H9 (cell line): ENCODE results near the gene HOXB6. TPM values are rescaled to one million over a fixed set of nuclear protein-coding genes. Genes with fewer than 3 reads are reported as not detected.
A peak's percentile ranks its signal among the peaks of the same experiment; 100 is the strongest.

Source experiments
- DNase-seq: peaks from one replicate; pipeline ENCODE4 v3.0.0-alpha.2; 2017
- H2AFZ ChIP-seq: one replicate; pipeline ENCODE4 v1.6.1; 2013; ENCODE audit warnings: mild to moderate bottlenecking, low read length, control low read depth, moderate library complexity
- H2AK5ac ChIP-seq: 2 replicates; pipeline ENCODE4 v1.6.1; 2013; ENCODE audit warnings: low read length, control low read depth, mixed read lengths; ENCODE audit not compliant: insufficient read length
- H2BK120ac ChIP-seq: one replicate; pipeline ENCODE4 v1.6.1; 2013; ENCODE audit warnings: low read depth, mild to moderate bottlenecking, low read length, control low read depth, inconsistent platforms; ENCODE audit not compliant: poor library complexity, severe bottlenecking
- H2BK12ac ChIP-seq: 2 replicates; pipeline ENCODE4 v1.6.1; 2013; ENCODE audit warnings: low read length, control low read depth, mixed read lengths, low read depth; ENCODE audit not compliant: insufficient read length
- H2BK15ac ChIP-seq: 2 replicates; pipeline ENCODE4 v1.6.1; 2013; ENCODE audit warnings: low read depth, low read length, control low read depth
- H2BK20ac ChIP-seq: one replicate; pipeline ENCODE4 v1.6.1; 2013; ENCODE audit warnings: low read depth, mild to moderate bottlenecking, low read length, control low read depth, inconsistent platforms; ENCODE audit not compliant: poor library complexity, severe bottlenecking
- H2BK5ac ChIP-seq: 2 replicates; pipeline ENCODE4 v1.6.1; 2013; ENCODE audit warnings: low read length, control low read depth, mixed read lengths; ENCODE audit not compliant: insufficient read length
- H3K14ac ChIP-seq: 2 replicates; pipeline ENCODE4 v1.6.1; 2013; ENCODE audit warnings: low read length, control low read depth; ENCODE audit not compliant: insufficient read depth
- H3K18ac ChIP-seq: 2 replicates; pipeline ENCODE4 v1.6.1; 2013; ENCODE audit warnings: low read depth, mild to moderate bottlenecking, mixed read lengths, low read length, control low read depth; ENCODE audit not compliant: insufficient read length
- H3K23ac ChIP-seq: 2 replicates; pipeline ENCODE4 v1.6.1; 2013; ENCODE audit warnings: low read length, control low read depth, mixed read lengths, low read depth; ENCODE audit not compliant: insufficient read length
- H3K23me2 ChIP-seq: 2 replicates; pipeline ENCODE4 v1.6.1; 2013; ENCODE audit warnings: low read depth, mild to moderate bottlenecking, mixed read lengths, low read length, control low read depth; ENCODE audit not compliant: insufficient read length, poor library complexity, severe bottlenecking
- H3K27ac ChIP-seq: 2 replicates; pipeline ENCODE4 v1.5.1; 2013; ENCODE audit warnings: low read length, control low read depth, mixed read lengths, low read depth; ENCODE audit not compliant: insufficient read length
- H3K27me3 ChIP-seq: 2 replicates; pipeline ENCODE4 v1.6.1; 2013; ENCODE audit warnings: low read length, control low read depth, inconsistent platforms; ENCODE audit not compliant: insufficient read depth
- H3K4ac ChIP-seq: 2 replicates; pipeline ENCODE4 v1.6.1; 2013; ENCODE audit warnings: low read depth, mild to moderate bottlenecking, control low read depth, inconsistent platforms, low read length, moderate library complexity
- H3K4me1 ChIP-seq: 2 replicates; pipeline ENCODE4 v1.6.1; 2013; ENCODE audit warnings: low read length, control low read depth, inconsistent platforms; ENCODE audit not compliant: insufficient read depth
- H3K4me2 ChIP-seq: 2 replicates; pipeline ENCODE4 v1.6.1; 2013; ENCODE audit warnings: low read length, control low read depth, mixed read lengths; ENCODE audit not compliant: insufficient read length, insufficient read depth
- H3K56ac ChIP-seq: 2 replicates; pipeline ENCODE4 v1.6.1; 2013; ENCODE audit warnings: low read depth, mild to moderate bottlenecking, mixed read lengths, low read length, control low read depth; ENCODE audit not compliant: insufficient read length
- H3K79me1 ChIP-seq: 2 replicates; pipeline ENCODE4 v1.6.1; 2013; ENCODE audit warnings: low read depth, mild to moderate bottlenecking, moderate library complexity, low read length, control low read depth, inconsistent platforms; ENCODE audit not compliant: insufficient read depth, poor library complexity, severe bottlenecking
- H3K79me2 ChIP-seq: 2 replicates; pipeline ENCODE4 v1.6.1; 2013; ENCODE audit warnings: low read length, control low read depth, inconsistent platforms; ENCODE audit not compliant: insufficient read depth
- H3K9ac ChIP-seq: 2 replicates; pipeline ENCODE4 v1.6.1; 2013; ENCODE audit warnings: low read length, control low read depth, mixed read lengths; ENCODE audit not compliant: insufficient read length; ENCODE audit errors: extremely low read depth
- H3K9me3 ChIP-seq: one replicate; pipeline ENCODE4 v1.6.1; 2013; ENCODE audit warnings: low read depth, low read length, inconsistent platforms; ENCODE audit not compliant: control insufficient read depth
- H3T11ph ChIP-seq: one replicate; pipeline ENCODE4 v1.6.1; 2013; ENCODE audit warnings: mild to moderate bottlenecking, low read length, control low read depth, inconsistent platforms
- H4K20me1 ChIP-seq: one replicate; pipeline ENCODE4 v1.6.1; 2013; ENCODE audit not compliant: control insufficient read depth, insufficient read length, insufficient read depth
- H4K5ac ChIP-seq: 2 replicates; pipeline ENCODE4 v1.6.1; 2013; ENCODE audit warnings: low read depth, mild to moderate bottlenecking, mixed read lengths, low read length, control low read depth; ENCODE audit not compliant: insufficient read length
- H4K8ac ChIP-seq: replicated peaks from 2 replicates; pipeline ENCODE4 v1.6.1; 2013; ENCODE audit warnings: low read length, control low read depth, mixed read lengths, low read depth; ENCODE audit not compliant: insufficient read length
- H4K91ac ChIP-seq: 2 replicates; pipeline ENCODE4 v1.6.1; 2013; ENCODE audit warnings: low read depth, mild to moderate bottlenecking, moderate library complexity, mixed read lengths, low read length, control low read depth; ENCODE audit not compliant: insufficient read length
- H3K27ac Mint-ChIP-seq, 3 experiments: 2 replicates in 2 of 3; 3 replicates in 1 of 3; pipeline ENCODE4 v1.8.0; 2020 to 2021; ENCODE audit warnings: mixed read lengths in 3 of 3, mild to moderate bottlenecking in 1 of 3, moderate library complexity in 1 of 3
- H3K27me3 Mint-ChIP-seq: 2 replicates; pipeline ENCODE4 v1.8.0; 2021; ENCODE audit warnings: low read depth, mild to moderate bottlenecking, moderate library complexity, mixed read lengths
- H3K36me3 Mint-ChIP-seq, 3 experiments: 2 replicates in 2 of 3; 3 replicates in 1 of 3; pipeline ENCODE4 v1.8.0; 2020 to 2021; ENCODE audit warnings: low read depth in 3 of 3, mixed read lengths in 3 of 3; ENCODE audit not compliant: insufficient read depth in 1 of 3
- H3K4me1 Mint-ChIP-seq, 2 experiments: 2 replicates each; pipeline ENCODE4 v1.8.0; 2020; ENCODE audit warnings: mixed read lengths in 2 of 2
- H3K4me3 Mint-ChIP-seq, 2 experiments: 2 replicates in 1 of 2; 3 replicates in 1 of 2; pipeline ENCODE4 v1.8.0; 2020 to 2021; ENCODE audit warnings: mild to moderate bottlenecking in 2 of 2, mixed read lengths in 2 of 2, moderate library complexity in 1 of 2
- H3K9me3 Mint-ChIP-seq, 2 experiments: 2 replicates in 1 of 2; 3 replicates in 1 of 2; pipeline ENCODE4 v1.8.0; 2020; ENCODE audit warnings: mild to moderate bottlenecking in 2 of 2, mixed read lengths in 2 of 2, moderate library complexity in 1 of 2
- CTCF ChIP-seq: fragments of 200-600 bp; sonication (generic); conservative IDR thresholded peaks from 3 replicates; pipeline ENCODE4 v1.8.0; 2021; ENCODE audit warnings: antibody characterized with exemption, mild to moderate bottlenecking
- WGBS: extraction: QIAGEN DNeasy Blood & Tissue Kit; methylation state at CpG from one replicate; pipeline ENCODE4 v1.1.7; 2013; ENCODE audit warnings: missing lambda C conversion rate, low lambda C conversion rate, mixed read lengths; ENCODE audit not compliant: insufficient read length; ENCODE audit errors: extremely low coverage; 5-methylcytosine and 5-hydroxymethylcytosine counted together
- total RNA-seq: library from RNA; stranded (reverse); gene quantifications from 2 replicates; pipeline ENCODE4 v1.2.1, GENCODE V29; 2021

HOXB6 gene
- total RNA-seq, 1 experiment from 2014 or later = not detected

- no peaks in the 10 kb centered on the region for H3K9me3 ChIP-seq
- no peak for DNase-seq
- no peak overlapping the region for H2BK20ac ChIP-seq
- H3K4me1 ChIP-seq = no peaks in the 10 kb centered on the region
- H3K23ac ChIP-seq = no peak overlapping the region
- H2BK15ac ChIP-seq = no peak overlapping the region
- no peak overlapping the region for H4K5ac ChIP-seq
- H3K14ac ChIP-seq = no peak overlapping the region
- no peak overlapping the region for H3K27ac Mint-ChIP-seq
- no peaks in the 10 kb centered on the region for H3K23me2 ChIP-seq
- TF ChIP-seq CTCF = no peak
- H4K20me1 ChIP-seq = no peaks in the 10 kb centered on the region
- no peak overlapping the region for H3K9ac ChIP-seq
- H4K91ac ChIP-seq = no peak overlapping the region
- no peak overlapping the region for H3K4me2 ChIP-seq
- H3K79me1 ChIP-seq = no peaks in the 10 kb centered on the region
- H3K36me3 Mint-ChIP-seq = no peaks in the 10 kb centered on the region; a peak in 2 of 7 replicates
- H2BK5ac ChIP-seq = no peak overlapping the region
- H2BK12ac ChIP-seq = no peak overlapping the region
- H2AK5ac ChIP-seq = no peak overlapping the region
- peaks cover 96% of the 10 kb centered on the region for H3K27me3 ChIP-seq
- no peak overlapping the region for H3K4ac ChIP-seq
- peaks cover 45% of the 10 kb centered on the region for H3K27me3 Mint-ChIP-seq
- no peak overlapping the region for H2AFZ ChIP-seq
- H3K79me2 ChIP-seq = no peaks in the 10 kb centered on the region
- H3K4me1 Mint-ChIP-seq = peaks cover 2 to 31% of the 10 kb centered on the region in 2 experiments
- H4K8ac ChIP-seq = no peak overlapping the region
- H3K4me3 Mint-ChIP-seq = peak overlapping the region in 1 of 2 experiments; percentile 70; a peak in 3 of 5 replicates
- H3K27ac ChIP-seq = no peak overlapping the region
- no peak overlapping the region for H2BK120ac ChIP-seq
- peaks cover 7 to 17% of the 10 kb centered on the region in 2 experiments; a peak in 4 of 5 replicates for H3K9me3 Mint-ChIP-seq
- no CpG with 5 or more reads among the region's 19 CpGs for WGBS
- H3K18ac ChIP-seq = no peak overlapping the region
- no peak overlapping the region for H3K56ac ChIP-seq
- no peak overlapping the region for H3T11ph ChIP-seq
These were observed 27.3 kb downstream of the HOXB6 start for GRCh38 chr17:48577330-48577945.
